GM21526 (cell line): Measurements from ENCODE around the gene TRAF3.
"Not testable (repeated sequence)": the region's sequence is repeated elsewhere in the genome, so short reads cannot be mapped to it uniquely, and the experiment has no call there.

Experiments
- ATAC-seq: cut with Tn5 transposase; IDR thresholded peaks from one replicate; pipeline ENCODE4 v1.9.1; 2021; ENCODE audit warnings: moderate library complexity; ENCODE audit not compliant: unreplicated experiment, low FRiP score

Gene TRAF3

DNA sequence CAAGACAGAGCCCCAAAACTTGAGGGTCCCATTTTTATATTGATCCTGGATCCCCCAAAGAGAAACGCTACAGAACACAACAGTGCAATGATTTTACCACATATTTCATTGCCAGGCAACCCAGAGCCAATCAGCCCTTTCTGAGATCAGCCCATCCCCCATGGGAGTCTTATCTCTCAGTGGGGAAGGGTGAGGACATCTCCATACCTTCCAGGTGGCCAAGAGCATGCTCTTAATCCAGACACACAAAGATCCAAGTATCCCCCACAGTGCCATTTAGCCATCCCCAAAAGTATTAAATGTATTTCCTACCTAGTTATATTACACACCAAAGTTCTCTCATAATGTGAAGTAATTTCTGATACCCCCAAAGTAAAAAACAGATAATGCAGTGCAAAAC, 82.7 kb downstream of the TRAF3 start:
- ATAC-seq: no peak

DNA sequence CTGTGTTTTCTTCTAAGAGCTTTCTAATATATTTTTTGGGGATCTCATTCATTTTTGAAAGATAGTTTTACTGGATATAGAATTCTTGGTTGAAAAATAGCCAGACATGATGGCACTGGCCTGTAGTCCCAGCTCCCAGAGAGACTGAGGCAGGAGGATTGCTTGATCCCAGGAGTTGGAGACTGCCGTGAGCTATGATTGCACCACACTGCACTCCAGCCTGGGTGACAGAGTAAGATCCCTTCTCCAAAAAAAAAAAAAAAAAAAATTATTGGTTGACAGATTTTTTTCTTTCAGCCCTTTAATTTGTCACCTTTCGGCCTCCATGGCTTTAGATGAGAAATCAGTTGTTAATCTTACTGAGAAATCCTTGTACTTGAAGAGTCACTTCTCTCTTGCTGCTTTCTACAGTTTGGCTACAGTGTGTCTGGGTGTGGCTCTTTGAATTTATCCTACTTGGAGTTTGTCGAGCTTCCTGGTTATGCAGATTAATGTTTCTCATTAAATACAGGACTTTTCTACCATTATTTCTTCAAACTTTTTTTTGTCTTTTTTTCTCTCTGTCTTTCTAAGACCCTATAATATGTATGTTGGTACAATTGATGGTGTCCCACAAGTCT, 85.0 kb downstream of the TRAF3 start:
- no peak for ATAC-seq

DNA sequence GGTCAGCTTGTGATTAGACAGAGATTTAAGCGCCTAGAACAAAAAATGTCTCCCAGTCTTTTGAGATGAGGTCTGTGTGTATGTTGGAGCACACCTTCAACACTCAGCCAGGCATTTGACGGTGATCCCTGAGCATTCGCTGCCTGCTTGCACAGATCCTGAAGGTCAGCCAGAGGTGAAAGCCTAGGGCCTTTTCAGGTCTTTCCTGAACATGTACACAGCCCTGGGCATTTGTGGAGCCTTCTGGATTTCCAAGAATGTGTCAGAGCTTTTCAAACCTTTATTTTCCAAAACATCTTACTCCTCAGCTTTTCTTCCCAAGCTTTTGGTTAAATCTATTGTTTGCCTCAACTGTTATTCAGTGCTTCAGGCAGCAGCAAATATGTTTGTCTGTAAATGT, 86.1 kb downstream of the TRAF3 start:
- ATAC-seq: no peak

DNA sequence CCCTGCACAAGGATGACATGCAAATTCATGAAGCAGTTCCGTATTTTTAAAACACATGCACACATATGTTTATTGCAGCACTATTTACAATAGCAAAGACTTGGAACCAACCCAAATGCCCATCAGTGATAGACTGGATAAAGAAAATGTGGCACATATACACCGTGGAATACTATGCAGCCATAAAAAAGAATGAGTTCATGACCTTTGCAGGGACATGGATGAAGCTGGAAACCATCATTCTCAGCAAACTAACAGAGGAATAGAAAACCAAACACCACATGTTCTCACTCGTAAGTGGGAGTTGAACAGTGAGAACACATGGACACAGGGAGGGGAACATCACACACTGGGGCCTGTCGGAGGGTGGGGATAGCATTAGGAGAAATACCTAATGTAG, 88.7 kb downstream of the TRAF3 start:
- not testable (repeated sequence) for ATAC-seq

DNA sequence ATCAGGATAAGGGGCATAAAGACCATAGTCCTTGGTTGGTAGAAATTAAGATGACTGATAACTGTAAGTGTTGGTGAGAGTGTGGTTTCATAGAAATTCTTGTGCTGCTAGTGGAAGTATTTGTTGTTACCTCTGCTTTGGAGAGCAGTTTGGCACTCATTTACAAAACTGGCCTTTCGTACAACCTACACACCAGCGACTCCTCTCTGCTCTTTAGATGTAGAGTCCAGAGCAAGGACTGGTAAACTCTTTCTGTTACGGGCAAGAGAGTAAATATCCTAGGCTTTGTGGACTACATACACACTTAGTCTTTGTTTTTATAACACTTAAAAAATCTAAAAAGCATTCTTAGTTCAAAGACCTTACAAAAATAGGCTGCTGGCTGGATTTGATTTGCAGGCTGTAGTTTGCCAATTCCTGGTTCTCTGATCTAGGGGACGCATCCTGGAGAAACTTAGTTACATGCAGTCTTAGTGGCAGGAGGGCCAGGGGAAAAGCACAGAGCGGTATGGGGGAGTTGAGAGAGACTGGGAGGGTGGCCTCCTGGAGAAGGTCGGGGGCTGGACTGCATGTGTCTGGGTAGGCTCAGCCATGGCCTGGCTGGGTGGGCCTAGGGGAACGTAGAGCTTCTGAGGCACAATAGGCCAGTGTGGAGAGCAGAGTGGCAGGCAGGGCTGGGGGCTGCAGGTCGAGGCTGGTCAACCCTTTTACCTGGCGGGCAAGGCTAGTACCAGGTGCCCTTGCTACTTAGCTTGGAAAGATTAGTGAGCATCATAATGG, 89.9 kb downstream of the TRAF3 start:
- no peak for ATAC-seq

DNA sequence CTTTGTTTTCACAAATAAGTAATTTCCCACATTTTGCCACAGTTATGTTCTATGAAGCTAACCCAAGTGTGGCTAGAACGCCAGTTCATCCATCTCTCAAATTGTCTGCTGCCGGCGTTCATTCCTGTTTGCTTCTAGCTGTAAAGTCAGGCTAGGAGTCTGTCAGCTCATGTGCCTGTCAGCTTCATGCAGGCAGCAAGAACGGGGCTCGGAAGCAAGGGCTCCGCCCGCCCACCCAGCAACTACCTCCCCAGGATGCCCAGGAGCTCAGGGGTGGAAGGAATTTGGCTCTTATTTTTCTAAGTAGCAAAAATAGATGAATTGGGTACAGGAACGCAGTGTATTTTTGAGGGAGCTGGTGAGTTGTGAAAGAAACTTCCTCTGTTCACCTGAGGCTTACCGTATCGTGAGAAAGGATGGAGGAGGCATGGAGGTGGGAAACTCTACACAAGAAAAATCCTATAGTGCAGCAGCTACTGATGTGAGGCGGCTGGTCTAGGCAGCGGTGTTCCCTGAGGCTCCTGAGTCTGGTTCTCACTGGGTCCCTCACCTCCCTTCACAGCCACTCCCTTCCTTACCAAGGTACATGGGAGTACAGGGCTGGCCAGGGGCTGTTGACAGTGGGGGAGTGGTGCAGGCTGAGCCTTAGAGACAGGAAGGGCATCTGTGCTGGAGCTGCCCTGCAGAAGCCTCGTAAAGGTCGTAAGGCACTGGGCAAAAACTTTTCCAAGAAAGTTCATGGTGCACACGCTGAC, 90.8 kb downstream of the TRAF3 start:
- no peak for ATAC-seq

DNA sequence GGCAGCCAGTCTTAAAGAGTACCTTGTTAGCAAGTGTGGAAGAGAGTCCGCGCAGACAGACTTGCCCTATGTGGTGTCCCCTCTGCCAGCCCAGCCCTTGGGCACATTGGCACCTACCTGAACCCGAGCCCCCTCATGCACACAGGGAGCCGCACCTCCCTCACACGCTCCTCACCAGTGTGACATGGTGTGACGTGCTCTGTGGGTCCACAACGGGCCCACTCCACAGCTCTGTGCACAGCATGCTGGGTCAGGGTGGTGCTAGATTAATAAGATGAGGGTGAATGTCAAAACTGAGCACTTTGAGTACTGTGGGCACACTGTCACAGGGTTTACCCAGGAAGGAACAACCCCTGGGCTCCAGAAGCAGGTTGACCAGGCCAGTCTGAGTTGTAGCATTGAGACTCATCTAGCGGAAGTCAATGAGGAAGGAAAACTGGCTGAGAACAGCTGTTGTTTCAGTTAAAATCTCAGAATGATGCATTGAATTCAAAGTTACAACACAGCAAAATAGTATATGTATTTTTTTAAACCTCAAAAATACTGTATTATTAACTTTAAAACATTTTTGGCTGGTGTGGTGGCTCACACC, 91.8 kb downstream of the TRAF3 start:
- no peak for ATAC-seq

DNA sequence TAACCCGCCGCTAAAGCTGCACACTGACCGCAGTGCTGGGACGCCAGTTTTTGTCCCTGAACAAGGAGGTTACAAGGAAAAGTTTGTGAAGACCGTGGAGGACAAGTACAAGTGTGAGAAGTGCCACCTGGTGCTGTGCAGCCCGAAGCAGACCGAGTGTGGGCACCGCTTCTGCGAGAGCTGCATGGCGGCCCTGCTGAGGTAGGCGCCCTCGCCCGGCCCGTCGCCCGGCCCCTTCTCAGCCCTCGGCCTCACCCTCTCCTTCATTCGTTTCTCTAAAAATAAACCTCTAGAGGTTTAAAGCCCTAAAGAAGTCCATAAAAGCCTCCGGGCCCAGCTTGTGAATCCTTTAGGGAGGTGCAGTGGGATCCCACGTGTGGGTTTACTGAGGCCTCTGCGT, 93.0 kb downstream of the TRAF3 start:
- ATAC-seq: no peak

DNA sequence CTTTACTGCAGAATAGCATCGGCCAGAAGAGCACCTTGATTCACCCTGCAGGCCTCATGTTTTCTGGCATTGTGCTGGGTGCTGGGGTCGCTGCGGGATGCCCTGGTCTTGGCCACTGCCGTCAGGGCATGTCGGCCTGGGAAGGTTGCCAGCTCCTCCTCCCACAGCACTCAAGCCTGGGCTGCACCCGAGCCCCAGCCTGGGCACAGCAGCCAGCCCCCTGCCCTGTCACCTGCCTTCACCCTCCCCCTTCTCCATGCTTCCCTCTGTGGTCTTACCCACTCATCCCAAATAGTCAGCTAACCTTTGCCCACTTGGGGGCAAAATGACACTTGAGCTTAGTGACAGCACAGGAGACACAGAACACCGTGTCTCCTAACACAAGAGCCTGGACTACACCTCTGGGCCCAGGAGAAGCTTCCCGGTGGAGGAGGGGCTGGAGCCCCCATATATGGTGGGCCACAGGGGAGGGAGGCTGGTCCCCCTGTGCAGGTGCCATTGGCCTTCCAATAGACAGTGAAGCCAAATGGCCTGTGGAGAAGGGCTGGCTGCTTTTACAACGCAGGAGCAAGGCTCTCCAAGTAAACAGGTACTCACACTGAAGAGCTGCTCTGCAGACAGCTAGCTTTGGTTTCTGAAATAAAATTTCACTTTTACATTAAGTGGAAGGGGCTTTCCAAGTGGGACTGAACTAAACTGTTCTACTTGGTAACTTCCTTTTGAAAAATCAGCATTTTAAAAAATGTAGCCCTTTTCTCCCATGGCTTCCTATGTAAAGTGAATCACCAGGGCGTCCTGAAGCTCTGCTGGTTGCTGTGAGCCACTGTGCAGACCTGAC, 94.0 kb downstream of the TRAF3 start:
- ATAC-seq: no peak

DNA sequence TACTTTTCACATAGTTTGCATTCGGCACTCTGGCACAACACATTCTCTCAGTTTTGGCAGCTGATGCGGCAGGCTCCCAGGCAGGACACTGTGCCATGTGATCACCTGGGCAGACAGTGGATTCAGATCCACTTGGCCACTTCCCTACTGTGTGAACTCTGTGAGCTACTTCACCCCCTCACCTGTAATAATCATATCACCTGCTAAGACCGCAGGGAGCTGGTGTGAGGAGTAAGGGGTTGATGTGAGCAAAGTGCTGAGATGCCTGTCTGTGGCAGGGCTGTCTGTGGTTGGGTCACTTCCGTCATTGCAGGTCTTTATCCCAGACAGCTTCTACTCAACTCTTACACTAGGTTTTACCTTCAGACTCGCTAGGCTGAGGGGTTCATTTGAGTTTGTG, 94.8 kb downstream of the TRAF3 start:
- ATAC-seq: no peak

DNA sequence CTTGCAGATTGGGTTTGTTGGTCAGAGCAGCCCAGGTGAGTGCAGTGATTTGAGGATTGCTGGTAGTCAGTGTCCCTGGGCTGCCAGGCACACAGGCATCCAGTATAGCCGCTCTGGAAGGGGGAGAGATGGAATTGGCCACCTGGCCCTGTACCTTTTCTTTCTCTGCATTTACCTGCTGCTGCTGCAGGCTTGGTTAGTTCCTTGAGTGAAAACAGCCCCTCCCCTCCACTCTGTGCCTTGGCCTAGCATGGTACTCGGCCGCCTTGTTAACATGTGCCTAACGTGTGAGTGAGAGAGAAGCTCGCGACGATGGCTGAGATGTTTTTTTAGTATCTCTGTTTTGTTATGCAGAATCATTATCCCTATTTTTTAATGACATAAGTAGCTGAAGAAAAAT, 95.9 kb downstream of the TRAF3 start:
- no peak for ATAC-seq

DNA sequence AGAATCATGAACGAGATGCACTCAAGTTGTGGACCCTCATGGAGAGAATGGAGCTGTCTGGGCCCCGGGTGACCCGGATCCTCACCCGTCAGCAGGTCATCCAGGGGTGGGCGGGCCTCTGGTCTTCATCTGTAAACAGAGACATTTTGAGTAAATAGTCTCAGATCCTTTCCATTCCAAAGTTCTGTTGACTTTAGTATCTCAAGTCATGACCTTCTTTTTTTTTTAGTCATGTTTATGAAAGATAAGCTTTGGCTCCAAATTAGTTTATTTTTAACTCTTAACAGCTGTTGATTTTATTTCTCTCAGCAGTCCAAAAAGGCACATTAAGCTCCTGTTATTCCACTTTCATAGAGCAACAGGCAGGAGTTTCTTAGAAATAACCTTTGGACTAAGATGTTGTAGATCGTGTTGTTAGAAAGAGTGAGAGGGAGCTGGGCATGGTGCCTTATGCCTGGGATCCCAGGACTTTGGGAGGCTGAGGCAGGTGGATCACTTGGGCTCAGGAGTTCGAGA, 96.4 kb downstream of the TRAF3 start:
- ATAC-seq: no peak

DNA sequence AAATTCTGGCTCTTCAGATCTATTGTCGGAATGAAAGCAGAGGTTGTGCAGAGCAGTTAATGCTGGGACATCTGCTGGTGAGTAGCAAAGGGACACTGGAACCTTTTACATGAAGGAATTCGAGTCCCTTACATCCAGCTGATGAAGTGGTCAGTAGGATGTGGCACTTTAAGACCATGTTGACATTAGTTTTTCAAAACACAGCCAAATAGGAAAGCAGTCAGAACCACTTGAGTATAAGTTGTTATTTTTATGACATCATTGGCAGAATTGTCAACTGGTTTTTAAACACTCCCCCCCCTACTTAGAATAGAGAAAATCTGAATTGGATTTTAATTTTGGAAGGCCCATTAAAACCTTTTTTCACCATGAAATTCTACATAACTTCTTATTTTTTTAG, 98.4 kb downstream of the TRAF3 start:
- ATAC-seq: no peak

DNA sequence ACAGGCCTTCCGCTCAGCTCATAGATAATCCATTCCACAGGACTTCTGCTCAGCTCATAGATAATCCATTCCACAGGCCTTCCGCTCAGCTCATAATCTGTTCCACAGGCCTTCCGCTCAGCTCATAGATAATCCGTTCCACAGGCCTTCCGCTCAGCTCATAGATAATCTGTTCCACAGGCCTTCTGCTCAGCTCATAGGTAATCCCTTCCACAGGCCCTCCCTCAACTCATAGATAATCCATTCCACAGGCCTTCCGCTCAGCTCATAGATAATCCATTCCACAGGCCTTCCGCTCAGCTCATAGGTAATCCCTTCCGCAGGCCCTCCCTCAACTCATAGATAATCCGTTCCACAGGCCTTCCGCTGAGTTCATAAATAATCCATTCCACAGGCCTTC, 100.3 kb downstream of the TRAF3 start:
- not testable (repeated sequence) for ATAC-seq

DNA sequence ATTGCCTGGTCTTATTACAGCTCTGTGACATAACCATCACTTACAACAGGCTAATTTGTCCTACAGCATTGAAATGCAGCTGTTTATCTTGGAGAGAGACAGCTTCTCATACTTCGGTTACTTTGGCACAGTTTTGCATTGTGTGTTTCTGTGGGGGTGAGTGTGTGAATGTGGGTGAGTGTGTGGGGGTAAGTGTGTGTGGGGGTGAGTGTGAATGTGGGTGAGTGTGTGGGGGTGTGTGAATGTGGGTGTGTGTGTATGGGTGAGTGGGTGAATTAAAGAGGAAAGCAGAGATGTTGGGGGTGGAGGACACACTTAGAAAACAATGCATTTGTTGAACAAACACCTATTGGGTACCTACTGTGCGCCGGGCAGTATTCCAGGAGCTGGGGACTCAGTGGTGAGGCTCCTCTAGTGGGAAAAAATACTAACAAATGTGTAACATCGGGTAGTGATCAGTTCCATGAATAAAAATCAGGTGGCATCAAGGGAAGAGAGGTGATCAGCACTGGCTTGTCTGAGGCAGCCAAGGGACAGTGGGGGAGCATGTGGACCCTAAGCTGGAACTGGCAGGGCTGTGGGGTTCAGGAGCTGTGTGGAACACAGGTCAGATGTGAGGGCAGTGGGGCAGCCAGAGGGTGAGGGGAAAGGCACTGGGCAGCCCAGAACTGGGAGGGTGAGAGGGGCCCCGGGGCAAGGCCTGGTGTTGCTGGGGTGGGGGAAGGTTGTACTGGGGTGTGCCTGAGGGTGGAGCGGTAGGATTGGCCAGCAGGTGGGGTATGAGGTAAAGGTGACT, 101.1 kb downstream of the TRAF3 start:
- ATAC-seq: no peak

DNA sequence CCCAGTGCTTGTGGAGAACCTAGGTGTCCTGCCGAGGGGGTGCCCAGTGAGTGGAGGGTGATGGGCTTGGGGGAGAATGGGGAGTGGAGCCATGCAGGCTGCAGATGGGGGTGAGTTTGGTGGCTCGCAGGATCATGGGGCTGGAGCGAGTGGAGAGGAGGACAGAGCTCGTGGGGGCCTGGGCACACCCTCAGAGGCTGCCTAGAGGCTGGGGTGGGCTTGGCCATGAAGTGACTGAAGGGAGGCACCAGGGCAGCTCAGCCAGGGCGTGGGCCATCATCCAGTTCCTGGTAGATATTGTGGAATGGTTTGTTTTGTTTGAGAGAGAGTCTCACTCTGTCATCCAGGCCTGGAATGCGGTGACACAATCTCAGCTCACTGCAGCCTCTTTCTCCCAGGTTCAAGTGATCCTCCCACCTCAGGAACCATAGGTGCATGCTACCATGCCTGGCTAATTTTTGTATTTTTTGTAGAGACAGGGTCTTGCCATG, 101.8 kb downstream of the TRAF3 start:
- no peak for ATAC-seq

DNA sequence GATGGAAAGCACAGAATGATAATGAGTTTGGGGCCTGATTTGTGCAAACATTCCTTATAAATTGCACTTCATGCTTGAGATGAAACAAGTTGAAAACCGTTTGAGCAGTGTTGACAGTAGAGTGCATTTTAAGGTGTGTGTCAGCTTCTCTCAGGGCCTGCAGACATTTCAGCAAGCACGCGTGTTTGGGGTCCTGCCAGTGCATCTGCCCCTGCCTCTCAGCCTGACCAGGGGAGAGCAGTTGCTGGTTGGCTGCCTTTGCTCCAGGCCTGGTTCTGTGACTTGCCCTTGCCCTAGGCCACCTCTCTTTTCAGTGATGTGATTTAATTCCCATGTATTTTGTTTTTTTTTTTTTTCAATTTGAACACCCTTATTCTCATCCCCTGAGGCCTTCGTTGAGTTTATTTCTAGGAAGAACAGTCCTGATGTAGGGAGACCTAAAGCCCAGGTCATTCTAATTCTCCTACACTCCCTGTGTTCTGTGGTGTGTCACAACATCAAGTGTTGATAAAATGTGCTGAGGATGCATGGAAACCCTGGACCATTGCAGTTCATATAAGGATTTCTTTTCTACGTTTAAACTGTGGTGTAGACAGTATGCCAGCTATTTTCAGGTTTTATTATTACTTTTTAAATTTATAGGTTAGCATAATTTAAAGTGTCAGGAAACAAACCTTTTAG, 105.1 kb downstream of the TRAF3 start:
- ATAC-seq: no peak

DNA sequence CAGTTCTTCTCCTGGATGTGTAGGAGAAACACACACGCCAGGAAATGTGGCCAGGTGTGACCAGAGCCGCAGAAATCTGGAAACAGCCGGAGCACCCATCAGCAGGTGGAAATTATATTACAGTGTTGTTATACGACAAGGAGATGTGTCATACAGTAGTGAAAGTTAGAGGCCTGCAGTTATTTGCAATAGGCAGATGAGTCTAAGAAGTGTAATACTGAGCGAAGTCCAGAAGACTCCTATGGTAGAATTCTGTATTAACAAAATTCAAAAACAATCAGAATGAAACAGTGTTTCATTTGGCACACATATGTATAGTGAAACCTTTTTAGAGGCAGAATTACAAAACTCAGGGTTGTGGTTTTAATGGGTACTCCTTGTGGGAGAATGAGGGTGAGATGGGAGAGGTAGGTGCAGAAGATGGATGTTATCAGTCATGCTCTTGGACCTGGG, 105.9 kb downstream of the TRAF3 start:
- ATAC-seq: no peak

DNA sequence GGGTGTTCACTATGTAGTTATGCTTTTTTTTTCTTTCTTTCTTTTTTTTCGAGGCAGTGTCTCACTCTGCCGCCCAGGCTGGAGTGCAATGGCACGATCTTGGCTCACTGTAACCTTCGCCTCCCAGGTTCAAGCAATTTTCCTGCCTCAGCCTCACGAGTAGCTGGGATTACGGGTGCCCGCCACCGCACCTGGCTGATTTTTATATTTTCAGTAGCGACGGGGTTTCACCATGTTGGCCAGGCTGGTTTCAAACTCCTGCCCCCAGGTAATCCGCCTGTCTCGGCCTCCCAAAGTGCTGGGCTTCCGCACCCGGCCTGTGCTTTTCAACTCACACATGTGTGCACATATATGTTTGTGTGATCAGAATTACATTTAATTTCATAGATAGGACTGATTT, 106.3 kb downstream of the TRAF3 start:
- no peak for ATAC-seq
